Kidney epithelial cell (primary cell): ENCODE measurements around the gene SKIC8. TPM values are rescaled to one million over a fixed set of nuclear protein-coding genes. Genes with fewer than 3 reads are reported as not detected.

ENCODE experiments used
- DNase-seq: peaks from one replicate; pipeline ENCODE4 v3.0.0-alpha.2; 2010; ENCODE audit warnings: low read depth
- H3K27me3 ChIP-seq: 2 replicates; pipeline ENCODE4 v1.6.0; 2011; ENCODE audit warnings: low read length; ENCODE audit not compliant: control insufficient read depth, insufficient read depth
- H3K36me3 ChIP-seq: 2 replicates; pipeline ENCODE4 v1.5.1; 2011; ENCODE audit warnings: low read length; ENCODE audit not compliant: control insufficient read depth, insufficient read depth
- H3K4me3 ChIP-seq: 2 replicates; pipeline ENCODE4 v1.5.1; 2011; ENCODE audit warnings: low read depth, mild to moderate bottlenecking, control low read depth, low read length
- total RNA-seq: library from RNA; depleted of rRNA; stranded (reverse); fragments of >200 nt; gene quantifications from 2 replicates; pipeline ENCODE4 v1.2.3, GENCODE V29; 2015
- TF ChIP-seq, protein P1 (sequence below): IDR thresholded peaks from 2 replicates; pipeline ENCODE4 v1.5.1; 2011; ENCODE audit warnings: mild to moderate bottlenecking, moderate library complexity, low read length, control low read depth, inconsistent platforms; ENCODE audit not compliant: insufficient read depth, poor library complexity, severe bottlenecking

SKIC8 gene
- total RNA-seq, 1 donor from 2014 or later: 51.1 TPM

DNA sequence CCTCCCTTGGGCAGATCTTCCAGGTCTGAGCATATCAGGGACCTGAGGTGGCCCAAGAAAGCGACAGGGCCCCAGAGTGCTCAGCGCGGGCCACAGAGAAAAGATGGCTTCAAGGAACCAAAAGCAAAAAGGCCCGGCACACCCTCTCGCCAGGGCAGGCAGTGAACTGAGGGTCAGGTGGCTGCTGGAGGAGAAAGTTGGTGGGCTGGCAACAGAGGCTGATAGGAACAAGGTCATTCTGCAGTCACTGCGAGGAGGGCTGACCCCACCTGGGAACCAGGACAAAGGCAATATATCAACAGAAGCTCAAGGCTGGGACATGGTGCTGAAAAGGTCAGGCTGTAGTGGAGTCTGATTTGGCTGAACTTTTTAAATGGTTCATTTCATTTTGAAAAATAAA, 62.3 kb downstream of the SKIC8 start:
- Histone ChIP-seq H3K27me3 (peaks cover 14% of the 10 kb centered on the region), H3K36me3 (no peaks in the 10 kb centered on the region), H3K4me3 (no peak overlapping the region)
- no peak for DNase-seq
- TF ChIP-seq, protein P1, sequence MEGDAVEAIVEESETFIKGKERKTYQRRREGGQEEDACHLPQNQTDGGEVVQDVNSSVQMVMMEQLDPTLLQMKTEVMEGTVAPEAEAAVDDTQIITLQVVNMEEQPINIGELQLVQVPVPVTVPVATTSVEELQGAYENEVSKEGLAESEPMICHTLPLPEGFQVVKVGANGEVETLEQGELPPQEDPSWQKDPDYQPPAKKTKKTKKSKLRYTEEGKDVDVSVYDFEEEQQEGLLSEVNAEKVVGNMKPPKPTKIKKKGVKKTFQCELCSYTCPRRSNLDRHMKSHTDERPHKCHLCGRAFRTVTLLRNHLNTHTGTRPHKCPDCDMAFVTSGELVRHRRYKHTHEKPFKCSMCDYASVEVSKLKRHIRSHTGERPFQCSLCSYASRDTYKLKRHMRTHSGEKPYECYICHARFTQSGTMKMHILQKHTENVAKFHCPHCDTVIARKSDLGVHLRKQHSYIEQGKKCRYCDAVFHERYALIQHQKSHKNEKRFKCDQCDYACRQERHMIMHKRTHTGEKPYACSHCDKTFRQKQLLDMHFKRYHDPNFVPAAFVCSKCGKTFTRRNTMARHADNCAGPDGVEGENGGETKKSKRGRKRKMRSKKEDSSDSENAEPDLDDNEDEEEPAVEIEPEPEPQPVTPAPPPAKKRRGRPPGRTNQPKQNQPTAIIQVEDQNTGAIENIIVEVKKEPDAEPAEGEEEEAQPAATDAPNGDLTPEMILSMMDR: no peak

DNA sequence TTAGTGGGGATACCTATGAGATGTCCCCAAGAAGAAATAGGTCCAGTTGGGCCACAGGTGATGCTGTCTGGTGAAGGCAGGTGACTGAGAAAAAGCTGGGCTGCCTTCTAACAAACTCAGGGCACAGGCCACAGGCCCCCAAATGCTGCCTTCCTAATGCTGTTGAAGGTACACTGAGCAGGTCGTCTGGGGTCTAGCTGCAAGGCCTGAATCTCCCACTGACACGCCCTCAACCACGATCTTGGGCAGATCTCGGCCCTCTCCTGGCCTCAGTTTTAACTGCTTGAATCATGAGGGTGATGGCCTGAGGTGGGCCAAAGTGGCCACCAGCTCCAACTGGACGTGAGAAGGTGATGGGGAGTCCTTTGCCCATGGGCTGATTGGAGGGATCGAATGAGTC, 62.9 kb downstream of the SKIC8 start:
- peaks cover 14% of the 10 kb centered on the region for H3K27me3 ChIP-seq
- no peaks in the 10 kb centered on the region for H3K36me3 ChIP-seq
- TF ChIP-seq, protein P1: no peak
- no peak overlapping the region for H3K4me3 ChIP-seq
- DNase-seq: no peak

DNA sequence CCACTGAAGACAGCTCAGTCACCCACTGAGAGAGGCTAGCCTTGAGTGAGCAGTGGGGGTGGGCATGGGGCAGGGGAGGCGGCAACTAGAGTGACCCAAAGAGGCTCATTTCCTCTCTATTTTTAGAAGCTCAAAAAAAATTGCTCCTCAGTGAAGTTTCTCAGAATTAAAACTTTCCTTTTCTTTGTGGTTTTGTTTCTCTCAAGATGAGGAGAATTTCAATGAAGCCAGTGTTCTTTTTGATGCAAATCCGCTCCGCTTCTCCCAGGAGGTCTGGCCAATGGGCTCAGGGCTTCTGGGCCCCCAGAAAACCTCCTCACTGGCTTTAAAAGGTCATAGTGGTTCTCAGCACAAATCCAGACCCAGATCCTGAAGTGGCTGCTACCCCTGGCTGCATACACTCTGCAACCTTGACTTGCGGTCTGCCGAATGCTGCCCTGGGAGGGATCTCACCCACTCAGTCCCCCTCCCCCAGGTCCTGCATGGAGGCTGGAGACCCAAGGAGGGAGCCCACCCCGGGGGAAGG, 64.8 kb downstream of the SKIC8 start, which contains the start of gene ACSBG1:
TSS of gene ACSBG1 (minus strand) at position 51 of the 526 bp plus-strand sequence. CDS start 64 bp downstream, outside the sequence.
- H3K27me3 ChIP-seq: peaks cover 14% of the 10 kb centered on the region
- TF ChIP-seq, protein P1: no peak
- no peaks in the 10 kb centered on the region for H3K36me3 ChIP-seq

DNA sequence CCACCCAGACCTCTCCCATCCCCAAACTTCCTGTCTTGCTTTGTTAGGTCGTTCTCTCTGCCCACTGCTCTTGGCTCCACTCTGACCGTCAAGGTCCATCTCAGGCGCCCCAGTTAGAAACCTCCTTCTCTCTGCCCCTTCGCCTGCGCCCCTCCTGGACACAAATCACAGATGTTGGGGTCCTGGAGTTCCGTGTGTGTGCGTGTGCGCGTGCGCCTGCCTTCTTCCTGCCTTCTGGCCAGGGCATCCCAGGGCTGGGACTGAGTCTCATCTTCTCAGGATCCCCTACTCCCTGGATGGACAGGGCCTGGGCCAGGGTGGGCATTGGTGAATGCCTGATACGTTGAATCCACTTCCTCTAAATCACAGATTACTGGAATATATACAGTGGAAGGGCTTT, 65.9 kb downstream of the SKIC8 start:
- H3K4me3 ChIP-seq: no peak overlapping the region
- DNase-seq: no peak
- TF ChIP-seq, protein P1: no peak
- peaks cover 14% of the 10 kb centered on the region for H3K27me3 ChIP-seq
- H3K36me3 ChIP-seq: no peaks in the 10 kb centered on the region

More for the DNA sequence above, 64.8 kb downstream of the SKIC8 start, which contains the start of gene ACSBG1:
- no peak for DNase-seq
- H3K4me3 ChIP-seq: no peak within 1 kb of the TSS

Other genes with a start within 250 kb of the SKIC8 start
- gene TBC1D2B, start 221.9 kb downstream of the SKIC8 start, total RNA-seq: 29.0 and 30.9 TPM in 2 replicates
- gene SH2D7, start 207.0 kb downstream of the SKIC8 start, total RNA-seq: not detected in 2 replicates
- 16.3 and 21.4 TPM in 2 replicates for gene CIB2, start 168.2 kb downstream of the SKIC8 start, total RNA-seq
- gene IDH3A, start 150.2 kb downstream of the SKIC8 start, total RNA-seq: 37.4 and 60.4 TPM in 2 replicates
- gene ACSBG1, start 65.0 kb downstream of the SKIC8 start, total RNA-seq: not detected in 2 replicates
- gene DNAJA4, start 35.0 kb downstream of the SKIC8 start, total RNA-seq: 9.9 and 11.0 TPM in 2 replicates
- gene CRABP1, start 40.7 kb upstream of the SKIC8 start, total RNA-seq: not detected in 2 replicates
- 22.5 and 23.5 TPM in 2 replicates for gene IREB2, start 138.6 kb upstream of the SKIC8 start, total RNA-seq
- gene HYKK, start 208.0 kb upstream of the SKIC8 start, total RNA-seq: 3.9 and 4.4 TPM in 2 replicates
- gene PSMA4, start 240.8 kb upstream of the SKIC8 start, total RNA-seq: 209 and 243 TPM in 2 replicates